ENCODE data around the gene CCDC91. TPM values are rescaled to one million over a fixed set of nuclear protein-coding genes. Genes with fewer than 3 reads are reported as not detected.

CCDC91 gene
- total RNA-seq, 4 donors from 2014 or later = 24.3 to 65.2 (median 34.3) TPM

GRCh38 chr12:28540324-28540714 lies 350.1 kb downstream of the CCDC91 start:
- H3K4me1 ChIP-seq = no peaks in the 10 kb centered on the region
- no peak overlapping the region for H3K27ac ChIP-seq
- no peak overlapping the region for H3K4me3 ChIP-seq
- H3K27me3 ChIP-seq = no peaks in the 10 kb centered on the region
- TF ChIP-seq CTCF (IDR thresholded peaks at IDR 0.05) = no peak
- TF ChIP-seq POLR2A (IDR thresholded peaks at IDR 0.05) = no peak
- DNase-seq = no peak
- H3K36me3 ChIP-seq = no peaks in the 10 kb centered on the region
- no peaks in the 10 kb centered on the region for H3K9me3 ChIP-seq

GRCh38 chr12:28543021-28543890 lies 353.0 kb downstream of the CCDC91 start:
- Histone ChIP-seq H3K27me3 (no peaks in the 10 kb centered on the region), H3K36me3 (no peaks in the 10 kb centered on the region), H3K4me1 (no peaks in the 10 kb centered on the region), H3K4me3 (no peak overlapping the region), H3K27ac (peak overlapping the region in 2 of 4 donors; percentile 22 to 24), H3K9me3 (no peaks in the 10 kb centered on the region)
- DNase-seq = no peak
- TF ChIP-seq CTCF (IDR thresholded peaks at IDR 0.05) = no peak
- no peak for TF ChIP-seq POLR2A (IDR thresholded peaks at IDR 0.05)

- Histone ChIP-seq H3K4me1 (no peaks in the 10 kb centered on the region), H3K36me3 (no peaks in the 10 kb centered on the region), H3K9me3 (no peaks in the 10 kb centered on the region), H3K4me3 (no peak overlapping the region), H3K27me3 (no peaks in the 10 kb centered on the region), H3K27ac (no peak overlapping the region)
- DNase-seq = no peak
- TF ChIP-seq CTCF (IDR thresholded peaks at IDR 0.05) = no peak
- TF ChIP-seq POLR2A (IDR thresholded peaks at IDR 0.05) = no peak
These were observed 360.8 kb downstream of the CCDC91 start for GRCh38 chr12:28550757-28551704.

GRCh38 chr12:28552251-28552970 lies 362.2 kb downstream of the CCDC91 start:
- no peak overlapping the region for H3K4me3 ChIP-seq
- H3K4me1 ChIP-seq = no peaks in the 10 kb centered on the region
- no peaks in the 10 kb centered on the region for H3K9me3 ChIP-seq
- H3K27me3 ChIP-seq = no peaks in the 10 kb centered on the region
- no peak overlapping the region for H3K27ac ChIP-seq
- DNase-seq = no peak
- TF ChIP-seq POLR2A (IDR thresholded peaks at IDR 0.05) (no peak), CTCF (IDR thresholded peaks at IDR 0.05) (no peak)
- no peaks in the 10 kb centered on the region for H3K36me3 ChIP-seq

GRCh38 chr12:28555748-28556147 lies 365.5 kb downstream of the CCDC91 start:
- Histone ChIP-seq H3K27me3 (no peaks in the 10 kb centered on the region), H3K4me3 (no peak overlapping the region), H3K9me3 (no peaks in the 10 kb centered on the region), H3K27ac (no peak overlapping the region), H3K36me3 (no peaks in the 10 kb centered on the region), H3K4me1 (no peaks in the 10 kb centered on the region)
- no peak for DNase-seq
- no peak for TF ChIP-seq CTCF (IDR thresholded peaks at IDR 0.05)
- no peak for TF ChIP-seq POLR2A (IDR thresholded peaks at IDR 0.05)

Measured in Peyer's patch (tissue), 4 donors.